ENCODE results near the gene TPM4. TPM values are rescaled to one million over a fixed set of nuclear protein-coding genes. Genes with fewer than 3 reads are reported as not detected.
"Not testable (repeated sequence)": the region's sequence is repeated elsewhere in the genome, so short reads cannot be mapped to it uniquely, and the experiment has no call there.

Gene TPM4
- total RNA-seq, 1 donor from 2014 or later = 283 TPM

DNA sequence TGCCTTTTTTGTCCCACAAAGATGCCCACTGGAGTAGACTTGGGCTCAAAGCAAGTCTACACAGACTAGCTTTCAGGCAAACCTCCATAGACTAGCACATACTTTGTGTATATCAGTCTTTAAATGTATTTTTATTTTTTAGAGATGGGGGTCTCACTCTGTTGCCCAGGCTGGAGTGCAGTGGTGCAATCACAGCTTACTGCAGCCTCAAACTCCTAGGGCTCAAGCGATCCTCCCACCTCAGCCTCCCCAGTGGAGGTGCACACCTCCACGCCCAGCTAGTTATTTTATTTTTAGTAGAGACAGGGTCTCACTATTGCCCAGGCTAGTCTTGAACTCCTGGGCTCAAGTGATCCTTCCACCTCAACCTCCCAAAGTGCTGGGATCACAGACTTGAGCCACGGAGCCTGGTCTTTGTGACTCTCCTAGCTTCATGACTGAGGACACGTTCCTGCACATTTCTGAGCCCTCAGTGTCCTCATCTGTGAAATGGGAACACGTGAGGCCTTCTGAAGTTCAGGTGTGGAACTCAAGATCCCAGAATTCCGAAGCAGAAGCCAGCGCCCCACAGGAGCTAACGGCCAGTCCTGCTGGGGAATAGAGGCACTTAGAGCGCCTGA, 5.1 kb upstream of the TPM4 start:
- Mint-ChIP-seq H3K36me3 (ENCODE audit: low read depth) (no peaks in the 10 kb centered on the region), H3K27ac (peak overlapping the region; percentile 21), H3K4me3 (no peak overlapping the region), H3K9me3 (no peaks in the 10 kb centered on the region), H3K27me3 (no peaks in the 10 kb centered on the region), H3K4me1 (peaks cover 41% of the 10 kb centered on the region)
- intact Hi-C loops (cut with micrococcal nuclease) = loop anchor here (10.0 kb wide), 2 partner anchors 236 to 254 kb away; partner anchors contain the start of gene KLF2
- DNase-seq = no peak

DNA sequence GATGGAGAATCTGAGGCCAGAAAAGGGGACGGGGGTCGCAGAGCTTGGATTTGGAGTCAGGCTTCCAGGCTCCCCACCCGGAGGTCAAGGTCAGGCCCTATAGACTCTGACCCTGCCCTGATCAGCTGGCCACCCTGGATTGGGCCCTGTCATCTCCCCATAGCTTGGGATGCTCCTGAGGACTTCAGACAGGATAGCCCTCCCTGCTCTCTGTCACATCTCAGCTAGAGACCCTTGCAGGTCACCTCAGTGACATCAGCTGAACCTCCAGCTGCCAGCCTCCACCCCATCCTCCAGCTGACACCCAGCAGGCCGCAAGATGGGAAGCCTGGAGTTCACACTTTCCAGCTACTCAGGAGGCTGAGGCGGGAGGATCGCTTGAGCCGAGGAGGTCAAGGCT, 2.8 kb upstream of the TPM4 start:
- DNase-seq = no peak
- no peaks in the 10 kb centered on the region for H3K9me3 Mint-ChIP-seq
- peaks cover 12% of the 10 kb centered on the region for H3K36me3 Mint-ChIP-seq (ENCODE audit: low read depth)
- peak overlapping the region; percentile 30 for H3K4me3 Mint-ChIP-seq
- peaks cover 43% of the 10 kb centered on the region for H3K4me1 Mint-ChIP-seq
- intact Hi-C loops (cut with micrococcal nuclease) = loop anchor here (10.0 kb wide), 2 partner anchors 239 to 251 kb away; partner anchors contain the start of gene KLF2
- H3K27me3 Mint-ChIP-seq = no peaks in the 10 kb centered on the region
- peak overlapping the region; percentile 88 for H3K27ac Mint-ChIP-seq

DNA sequence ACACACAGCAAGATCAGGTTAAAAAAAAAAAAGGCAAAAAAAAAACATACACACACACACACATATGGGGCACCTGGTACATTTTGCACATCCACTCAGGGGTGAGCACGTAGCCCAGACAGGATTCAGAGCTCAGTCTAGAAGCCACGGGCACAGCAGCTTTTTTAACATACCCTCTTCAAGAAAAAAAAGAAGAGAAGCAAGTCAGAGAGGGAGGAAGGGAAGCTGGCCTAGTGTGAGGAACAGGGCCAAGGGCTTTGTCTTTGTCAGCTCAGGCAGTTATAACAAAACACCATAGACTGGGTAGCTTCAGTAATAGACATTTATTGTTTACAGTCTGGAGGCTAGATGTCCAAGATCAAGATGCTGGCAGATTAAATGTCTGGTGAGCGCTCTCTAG, 2.3 kb upstream of the TPM4 start:
- peak overlapping the region; percentile 88 for H3K27ac Mint-ChIP-seq
- peaks cover 47% of the 10 kb centered on the region for H3K4me1 Mint-ChIP-seq
- peak; percentile 74 for DNase-seq
- no peaks in the 10 kb centered on the region for H3K27me3 Mint-ChIP-seq
- H3K4me3 Mint-ChIP-seq = peak overlapping the region; percentile 30
- intact Hi-C loops (cut with micrococcal nuclease) = loop anchor here (10.0 kb wide), 2 partner anchors 239 to 251 kb away; partner anchors contain the start of gene KLF2
- H3K9me3 Mint-ChIP-seq = no peaks in the 10 kb centered on the region
- H3K36me3 Mint-ChIP-seq (ENCODE audit: low read depth) = peaks cover 15% of the 10 kb centered on the region

DNA sequence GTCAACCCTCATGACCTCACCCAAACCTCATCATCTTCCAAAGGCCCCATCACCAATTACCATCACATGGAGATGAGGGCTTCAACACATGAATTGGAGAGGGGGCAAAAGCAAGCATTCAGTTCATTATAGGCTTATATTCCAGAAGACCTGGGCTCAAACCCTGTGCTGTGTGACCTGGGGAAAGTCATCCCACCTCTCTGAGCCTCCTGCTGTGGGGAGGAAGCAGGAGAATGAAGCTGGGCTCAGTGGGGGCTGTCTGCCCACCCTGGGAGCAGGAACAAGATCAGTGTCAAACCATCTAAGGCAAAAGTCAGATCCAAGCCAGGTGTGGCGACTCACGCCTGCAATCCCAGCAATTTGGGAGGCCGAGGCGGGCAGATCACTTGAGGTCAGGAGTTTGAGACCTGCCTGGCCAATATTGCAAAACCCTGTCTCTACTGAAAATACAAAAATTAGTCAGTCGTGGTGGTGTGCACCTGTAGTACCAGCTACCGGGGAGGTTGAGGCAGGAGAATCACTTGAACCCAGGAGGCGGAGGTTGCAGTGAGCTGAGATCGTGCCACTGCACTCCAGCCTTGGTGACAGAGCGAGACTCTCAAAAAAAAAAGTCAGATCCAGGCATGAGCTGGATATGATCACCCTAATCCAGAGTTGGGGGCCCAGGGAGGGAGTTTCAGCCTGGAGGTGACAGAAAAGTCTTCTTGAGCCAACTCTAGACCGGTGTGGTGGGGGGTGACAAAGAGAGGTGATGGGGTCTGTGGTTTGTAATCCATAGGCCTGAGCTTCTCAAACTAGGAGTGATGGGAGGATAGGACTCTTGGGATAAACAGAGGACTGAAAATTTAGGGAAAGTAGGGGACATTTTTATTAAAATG, 1.6 kb upstream of the TPM4 start:
- Mint-ChIP-seq H3K4me3 (peak overlapping the region; percentile 79), H3K27me3 (no peaks in the 10 kb centered on the region), H3K4me1 (peaks cover 53% of the 10 kb centered on the region), H3K9me3 (no peaks in the 10 kb centered on the region), H3K36me3 (ENCODE audit: low read depth) (peaks cover 17% of the 10 kb centered on the region), H3K27ac (peak overlapping the region; percentile 89)
- no peak for DNase-seq
- intact Hi-C loops (cut with micrococcal nuclease) = loop anchor here (5.0 to 10.0 kb wide), 3 partner anchors 123 to 250 kb away; partner anchors contain the start of genes AP1M1 and KLF2

DNA sequence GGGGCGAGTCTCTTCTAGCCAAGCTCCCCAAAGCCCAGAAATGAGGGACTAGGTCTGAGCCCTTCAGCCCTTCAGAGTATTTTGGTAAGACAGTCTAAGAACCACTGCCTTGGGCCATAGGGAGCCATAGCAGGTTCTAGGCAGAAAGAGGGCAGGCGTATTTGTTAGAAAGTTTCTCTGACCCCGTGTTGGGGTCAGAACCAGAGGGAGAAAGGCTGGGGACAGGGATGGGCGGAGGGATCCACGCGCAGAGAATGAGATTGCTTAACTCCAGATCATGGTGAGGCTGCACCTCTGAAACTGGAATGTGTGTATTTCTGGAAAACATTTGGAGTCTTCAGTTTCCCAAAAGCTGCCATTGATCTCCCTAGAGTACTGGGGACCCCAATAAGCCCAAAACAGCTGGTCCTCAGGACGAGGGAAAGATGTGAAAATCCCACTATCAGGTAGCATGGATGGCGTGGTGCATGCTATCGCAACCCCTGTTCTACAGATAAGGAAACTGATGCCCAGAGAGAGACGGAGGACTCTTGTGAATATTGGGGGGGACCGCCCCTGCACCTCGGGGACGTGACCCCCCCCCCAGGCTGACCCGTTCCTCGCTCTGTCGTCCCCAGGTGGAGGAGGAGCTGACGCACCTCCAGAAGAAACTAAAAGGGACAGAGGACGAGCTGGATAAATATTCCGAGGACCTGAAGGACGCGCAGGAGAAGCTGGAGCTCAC, 703 bp upstream of the TPM4 start:
- Mint-ChIP-seq H3K9me3 (no peaks in the 10 kb centered on the region), H3K4me1 (peaks cover 60% of the 10 kb centered on the region), H3K27me3 (no peaks in the 10 kb centered on the region), H3K27ac (peak overlapping the region; percentile 89), H3K4me3 (peak overlapping the region; percentile 79), H3K36me3 (ENCODE audit: low read depth) (peaks cover 24% of the 10 kb centered on the region)
- intact Hi-C loops (cut with micrococcal nuclease) = loop anchor here (5.0 to 10.0 kb wide), 3 partner anchors 122 to 249 kb away; partner anchors contain the start of genes AP1M1 and KLF2
- peak; percentile 70 for DNase-seq

DNA sequence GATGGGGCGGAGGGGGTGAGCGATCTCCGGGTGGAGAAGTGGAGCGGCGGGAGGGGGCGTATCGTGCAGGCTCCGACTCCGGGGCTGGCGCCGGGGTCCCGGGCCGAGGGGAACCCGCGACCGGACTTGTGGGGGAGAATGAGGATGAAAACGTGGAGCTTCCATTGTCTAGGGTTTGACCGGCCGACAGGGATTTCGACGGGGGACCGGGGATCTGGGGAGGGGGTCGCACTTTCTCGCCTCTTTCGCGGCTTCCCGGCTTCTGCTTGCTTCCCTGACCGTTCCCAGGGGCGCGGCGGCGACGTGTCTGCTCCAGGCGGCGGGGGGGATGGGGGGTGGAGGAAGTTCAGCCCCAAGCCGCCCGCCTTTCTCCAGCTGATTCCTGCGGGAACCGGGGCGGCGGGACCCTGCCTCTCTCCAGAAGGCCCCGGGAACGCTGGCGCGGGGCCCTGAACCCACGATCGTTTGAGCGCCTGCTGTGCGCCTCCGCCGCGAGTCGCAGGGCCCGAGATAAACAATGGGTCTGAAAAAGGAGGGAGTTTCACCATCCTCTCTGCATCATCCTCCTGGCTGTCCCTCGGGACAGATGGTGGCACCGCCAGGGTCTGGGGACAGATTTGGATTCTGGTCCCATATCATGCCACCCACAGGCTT, 790 bp downstream of the TPM4 start:
- H3K4me3 Mint-ChIP-seq = peak overlapping the region; percentile 79
- peak; percentile 74 for DNase-seq
- intact Hi-C loops (cut with micrococcal nuclease) = loop anchor here (5.0 to 10.0 kb wide), 3 partner anchors 120 to 248 kb away; partner anchors contain the start of genes AP1M1 and KLF2

DNA sequence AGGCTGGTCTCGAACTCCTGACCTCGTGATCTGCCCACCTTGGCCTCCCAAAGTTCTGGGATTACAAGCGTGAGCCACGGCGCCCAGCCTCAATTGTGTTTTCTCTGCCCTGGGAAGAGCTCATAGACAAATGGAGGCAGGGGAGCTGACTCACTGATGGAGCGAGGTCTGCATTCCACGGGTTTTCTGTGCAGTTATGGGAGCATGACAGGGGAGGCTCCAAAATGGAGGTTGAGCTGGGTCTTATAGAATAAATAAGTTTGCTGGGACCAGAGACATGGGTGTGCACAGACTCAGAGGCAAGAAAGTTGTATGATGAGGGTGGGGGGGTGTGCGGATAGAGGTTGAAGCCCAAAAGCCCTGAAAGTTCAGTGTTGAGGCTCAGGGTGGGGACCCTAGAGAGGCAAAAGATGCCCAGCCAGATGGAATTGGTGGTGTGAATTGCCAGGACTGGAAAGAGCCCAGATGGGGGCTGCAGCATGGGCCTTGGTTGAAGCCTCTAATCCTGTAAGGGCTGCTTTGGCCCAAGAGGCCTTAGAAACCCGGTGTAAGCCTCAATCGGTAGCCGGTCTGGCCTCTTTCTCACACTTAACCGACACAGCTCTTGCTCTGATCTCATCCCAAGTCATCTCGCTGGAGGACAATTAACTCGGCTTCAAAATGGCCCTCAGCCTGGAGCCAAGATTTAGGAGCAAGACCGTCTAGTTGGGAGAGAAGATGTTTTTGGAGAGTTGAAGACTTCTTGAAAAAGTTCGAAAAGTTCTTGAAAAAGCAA, 1.9 kb downstream of the TPM4 start:
- intact Hi-C loops (cut with micrococcal nuclease) = loop anchor here (2.0 to 10.0 kb wide), 4 partner anchors 83 to 247 kb away; partner anchors contain the start of genes AP1M1 and KLF2
- H3K27ac Mint-ChIP-seq = peak overlapping the region; percentile 97
- H3K27me3 Mint-ChIP-seq = no peaks in the 10 kb centered on the region
- peak; percentile 78 for DNase-seq
- H3K36me3 Mint-ChIP-seq (ENCODE audit: low read depth) = peaks cover 49% of the 10 kb centered on the region
- peak overlapping the region; percentile 79 for H3K4me3 Mint-ChIP-seq
- H3K9me3 Mint-ChIP-seq = no peaks in the 10 kb centered on the region
- H3K4me1 Mint-ChIP-seq = peaks cover 70% of the 10 kb centered on the region

More for the DNA sequence above, 790 bp downstream of the TPM4 start:
- peak overlapping the region; percentile 97 for H3K27ac Mint-ChIP-seq
- H3K4me1 Mint-ChIP-seq = peaks cover 69% of the 10 kb centered on the region
- H3K27me3 Mint-ChIP-seq = no peaks in the 10 kb centered on the region
- H3K36me3 Mint-ChIP-seq (ENCODE audit: low read depth) = peaks cover 38% of the 10 kb centered on the region
- no peaks in the 10 kb centered on the region for H3K9me3 Mint-ChIP-seq

DNA sequence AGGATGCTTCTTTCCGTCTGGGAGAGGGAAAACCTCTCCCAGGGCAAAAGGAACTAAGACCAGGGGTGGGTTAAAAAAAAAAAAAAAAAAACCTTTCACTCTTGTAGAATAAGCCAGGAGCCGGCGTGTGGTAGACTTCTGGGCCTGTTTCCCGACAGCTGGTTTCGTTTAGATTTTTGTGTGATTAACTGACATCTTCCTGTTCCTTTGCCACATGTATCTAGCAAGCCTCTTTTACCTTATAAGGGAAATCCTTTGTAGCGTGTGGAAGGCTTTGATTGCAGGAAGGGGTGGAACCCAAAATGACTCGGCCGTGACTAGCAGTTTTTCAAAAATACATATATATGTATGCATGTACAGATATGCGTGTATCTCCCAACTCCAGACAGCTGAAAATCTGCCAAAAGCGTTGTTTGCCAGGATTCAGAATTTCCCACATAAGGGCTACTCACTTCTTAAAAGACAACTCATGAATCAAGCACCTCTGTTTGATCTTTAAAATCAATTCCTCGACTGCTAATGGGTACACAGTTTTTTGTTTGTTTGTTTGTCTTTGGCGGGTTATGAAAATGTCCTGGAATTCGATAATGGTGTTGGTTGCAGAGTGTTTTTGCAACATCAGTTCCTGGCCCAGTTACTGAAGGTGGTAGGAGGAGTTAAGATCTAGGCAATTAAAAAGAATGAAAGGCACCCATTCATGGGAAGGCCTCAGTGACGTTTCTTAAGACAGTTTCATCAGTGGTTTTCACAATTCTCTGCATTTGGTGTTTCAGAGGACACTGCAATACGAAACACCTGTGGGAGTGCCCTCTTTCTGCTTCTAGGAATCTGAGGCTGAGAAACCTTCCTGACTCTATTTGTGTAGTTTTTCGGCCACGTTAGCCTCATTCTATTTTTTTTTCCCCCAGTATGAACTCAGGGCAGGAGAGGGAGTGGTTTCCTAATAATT, 2.7 kb downstream of the TPM4 start:
- Mint-ChIP-seq H3K4me1 (peaks cover 68% of the 10 kb centered on the region), H3K9me3 (no peaks in the 10 kb centered on the region), H3K27ac (peak overlapping the region; percentile 97), H3K27me3 (no peaks in the 10 kb centered on the region), H3K4me3 (peak overlapping the region; percentile 79), H3K36me3 (ENCODE audit: low read depth) (peaks cover 55% of the 10 kb centered on the region)
- DNase-seq = peak; percentile 92
- intact Hi-C loops (cut with micrococcal nuclease) = loop anchor here (1.0 to 10.0 kb wide), 7 partner anchors 9 to 246 kb away; partner anchors contain the start of genes AP1M1, KLF2 and RAB8A

DNA sequence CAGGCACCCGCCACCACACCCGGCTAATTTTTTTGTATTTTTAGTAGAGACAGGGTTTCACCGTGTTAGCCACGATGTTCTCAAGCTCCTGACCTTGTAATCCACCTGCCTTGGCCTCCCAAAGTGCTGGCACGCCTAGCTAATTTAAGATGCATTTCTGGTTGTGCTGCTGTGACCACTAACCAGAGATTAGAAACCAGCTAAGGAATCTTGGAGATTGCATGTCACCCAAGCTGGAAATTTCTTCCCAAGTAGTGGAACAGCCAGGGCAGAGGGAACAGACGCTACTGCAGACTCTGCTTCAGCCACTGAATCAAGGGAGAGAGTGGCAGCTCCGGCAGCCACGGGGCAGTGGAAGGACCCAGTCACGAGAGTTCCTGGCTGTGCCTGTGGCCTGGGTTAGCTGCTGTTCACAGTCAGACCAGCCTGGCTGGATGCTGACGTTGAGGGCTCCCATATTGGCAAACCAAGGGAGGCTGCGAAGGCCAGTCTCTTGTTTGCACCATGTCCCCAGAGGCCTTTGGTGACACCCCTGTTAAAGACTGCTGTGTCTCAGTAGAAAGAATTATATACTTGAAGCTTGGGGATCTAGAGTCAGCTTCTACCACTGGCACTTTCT, 7.9 kb downstream of the TPM4 start:
- DNase-seq = no peak
- Mint-ChIP-seq H3K4me1 (peaks cover 74% of the 10 kb centered on the region), H3K9me3 (no peaks in the 10 kb centered on the region), H3K27me3 (no peaks in the 10 kb centered on the region), H3K27ac (peak overlapping the region; percentile 82), H3K4me3 (peak overlapping the region; percentile 42), H3K36me3 (ENCODE audit: low read depth) (peaks cover 84% of the 10 kb centered on the region)
- intact Hi-C loops (cut with micrococcal nuclease) = no loop called here

DNA sequence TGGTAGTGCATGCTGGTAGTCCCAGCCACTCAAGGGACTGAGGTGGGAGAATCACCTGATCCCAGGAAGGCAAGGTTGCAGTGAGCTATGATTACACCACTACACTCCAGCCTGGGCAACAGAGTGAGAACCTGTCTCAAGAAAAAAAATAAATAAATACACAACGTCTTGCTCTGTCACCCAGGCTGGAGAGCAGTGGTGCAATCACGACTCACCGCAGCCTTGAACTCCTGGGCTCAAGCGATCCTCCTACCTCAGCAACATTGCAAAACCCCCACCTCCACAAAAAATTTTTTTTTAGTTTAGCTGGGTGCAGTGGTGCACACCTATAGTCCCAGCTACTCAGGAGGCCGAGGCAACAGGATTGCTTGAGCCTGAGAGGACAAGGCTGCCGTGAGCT, 8.8 kb downstream of the TPM4 start:
- peaks cover 68% of the 10 kb centered on the region for H3K4me1 Mint-ChIP-seq
- H3K9me3 Mint-ChIP-seq = no peaks in the 10 kb centered on the region
- no peak for DNase-seq
- peaks cover 89% of the 10 kb centered on the region for H3K36me3 Mint-ChIP-seq (ENCODE audit: low read depth)
- H3K27ac Mint-ChIP-seq = peak overlapping the region; percentile 89
- H3K27me3 Mint-ChIP-seq = no peaks in the 10 kb centered on the region
- intact Hi-C loops (cut with micrococcal nuclease) = no loop called here
- peak overlapping the region; percentile 84 for H3K4me3 Mint-ChIP-seq

DNA sequence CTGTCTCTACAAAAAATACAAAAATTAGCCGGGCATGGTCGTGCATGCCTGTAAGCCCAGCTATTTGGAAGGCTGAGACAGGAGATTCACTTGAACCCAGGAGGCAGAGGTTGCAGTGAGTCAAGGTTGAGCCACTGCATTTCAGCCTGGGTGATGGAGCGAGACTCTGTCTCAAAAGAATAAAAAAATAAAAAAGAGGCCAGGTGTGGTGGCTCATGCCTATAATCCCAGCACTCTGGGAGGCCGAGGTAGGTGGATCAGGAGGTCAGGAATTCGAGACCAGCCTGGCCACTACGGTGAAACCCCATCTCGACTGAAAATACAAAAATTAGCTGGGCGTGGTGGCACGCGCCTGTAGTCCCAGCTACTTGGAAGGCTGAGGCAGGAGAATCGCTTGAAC, 11.1 kb downstream of the TPM4 start:
- H3K27me3 Mint-ChIP-seq; H3K27ac Mint-ChIP-seq; intact Hi-C loops (cut with micrococcal nuclease); DNase-seq; H3K9me3 Mint-ChIP-seq; H3K4me3 Mint-ChIP-seq: not testable (repeated sequence)
- peaks cover 49% of the 10 kb centered on the region for H3K4me1 Mint-ChIP-seq
- H3K36me3 Mint-ChIP-seq (ENCODE audit: low read depth) = peaks cover 86% of the 10 kb centered on the region

All from activated CD4-positive, alpha-beta T cell treated with anti-CD3 and anti-CD28 coated beads, Interleukin-2, amount 10 ng/mL, durations not matched to agents 24 days and 14 days (primary cell).